ENCODE measurements around the gene KIF16B. TPM values are rescaled to one million over a fixed set of nuclear protein-coding genes. Genes with fewer than 3 reads are reported as not detected.

Gene KIF16B
- total and polyA plus RNA-seq, 2 of the 8 experiments (the other 6 are each of a cell fraction or from before 2014, with no cell fraction given): 3.0 to 9.2 TPM

- Histone ChIP-seq H3K27ac (ENCODE audit: low read depth, low read length) (no peak overlapping the region), H2BK12ac (ENCODE audit: low read depth, low read length) (no peak overlapping the region), H4K5ac (ENCODE audit: insufficient read length, low read depth, low read length) (no peak overlapping the region), H4K20me1 (replicated peaks in 1 of 2; ENCODE audit: control insufficient read depth in 1 of 2, insufficient read depth in 2 of 2, low read length in 2 of 2) (no peaks in the 10 kb centered on the region), H3K4ac (replicated peaks; ENCODE audit: insufficient read length, low read depth, low read length) (no peak overlapping the region), H2BK20ac (ENCODE audit: low read length) (no peak overlapping the region), H3K4me1 (replicated peaks in 1 of 4; ENCODE audit: control insufficient read depth in 3 of 4, insufficient read depth in 4 of 4, low read length in 3 of 4) (no peaks in the 10 kb centered on the region), H2BK120ac (replicated peaks; ENCODE audit: low read depth, low read length) (no peak overlapping the region), H3K4me3 (ENCODE audit: extremely low read depth in 1 of 4, insufficient read depth in 2 of 4, low read depth in 3 of 4, low read length in 4 of 4) (no peak overlapping the region), H2AK5ac (ENCODE audit: low read depth, low read length) (no peak overlapping the region), H3K79me1 (ENCODE audit: low read depth, low read length) (no peaks in the 10 kb centered on the region), H3K27me3 (replicated peaks in 1 of 4; ENCODE audit: control insufficient read depth in 3 of 4, extremely low read depth in 1 of 4, insufficient read depth in 3 of 4, low read length in 3 of 4) (no peaks in the 10 kb centered on the region), H3K23me2 (ENCODE audit: low read depth, low read length) (no peaks in the 10 kb centered on the region), H3K23ac (ENCODE audit: insufficient read length) (no peak overlapping the region), H3K9me3 (ENCODE audit: insufficient read depth in 2 of 2, low read depth in 1 of 2, low read length in 1 of 2) (no peaks in the 10 kb centered on the region), H4K8ac (ENCODE audit: extremely low read depth, insufficient read depth, low read length) (no peak overlapping the region), H4K91ac (replicated peaks; ENCODE audit: insufficient read length, low read length) (no peak overlapping the region), H3K79me2 (ENCODE audit: control insufficient read depth in 1 of 2, insufficient read depth in 2 of 2, low read length in 2 of 2) (no peaks in the 10 kb centered on the region), H3K4me2 (ENCODE audit: insufficient read depth in 1 of 2, low read depth in 2 of 2, low read length in 2 of 2) (no peak overlapping the region), H2BK15ac (ENCODE audit: low read length) (no peak overlapping the region), H3K9ac (replicated peaks in 1 of 4; ENCODE audit: extremely low read depth in 1 of 4, low read depth in 3 of 4, low read length in 3 of 4) (no peak overlapping the region), H2BK5ac (ENCODE audit: low read depth, low read length) (no peak overlapping the region), H3K18ac (ENCODE audit: extremely low read depth, low read length) (no peak overlapping the region), H3K14ac (ENCODE audit: insufficient read length) (no peak overlapping the region), H3K56ac (replicated peaks; ENCODE audit: insufficient read length, low read depth, low read length) (no peak overlapping the region), H3K36me3 (ENCODE audit: control insufficient read depth in 2 of 4, insufficient read depth in 4 of 4, low read length in 3 of 4) (no peaks in the 10 kb centered on the region), H2AFZ (ENCODE audit: low read length) (no peak overlapping the region)
- ChIA-PET CTCF (ENCODE audit: partially characterized antibody) (interaction anchor here (0.9 kb wide), 1 partner anchor 21 kb away, joined by 3 read pairs; no protein-coding TSS in a partner anchor), POLR2A (ENCODE audit: partially characterized antibody) (no interaction called here)
- FAIRE-seq (no peak), DNase-seq (ENCODE audit: low read depth in 1 of 2, low spot score in 2 of 2) (no peak)
- 86% methylated on average over 3 of the region's 3 CpGs; no CpG with 5 or more reads in 1 of the 2 experiments for WGBS, 2 experiments (ENCODE audit: extremely low coverage in 1 of 2, insufficient coverage in 1 of 2, insufficient read length in 1 of 2, insufficient replicate concordance in 2 of 2, low coverage in 1 of 2, low lambda C conversion rate in 2 of 2, missing lambda C conversion rate in 1 of 2)
- TF ChIP-seq TAF7 (optimal IDR thresholded peaks at IDR 0.05; ENCODE audit: borderline replicate concordance, low read depth, low read length) (no peak), ATF3 (IDR thresholded peaks at IDR 0.05; ENCODE audit: insufficient read depth, low read depth, low read length) (no peak), SAP30 (IDR thresholded peaks at IDR 0.05; ENCODE audit: insufficient read depth, insufficient replicate concordance, low read length) (no peak), EGR1 (IDR thresholded peaks at IDR 0.05; ENCODE audit: borderline replicate concordance, low read depth, low read length) (no peak), CTCF (IDR thresholded peaks at IDR 0.05; ENCODE audit: control extremely low read depth in 1 of 3, insufficient read depth in 1 of 3, low read depth in 1 of 3, low read length in 3 of 3) (no peak), GABPA (IDR thresholded peaks at IDR 0.05; ENCODE audit: borderline replicate concordance, insufficient read depth, low read length) (no peak), JUND (IDR thresholded peaks at IDR 0.05; ENCODE audit: low read length) (no peak), E2F6 (IDR thresholded peaks at IDR 0.05) (no peak), RXRA (IDR thresholded peaks at IDR 0.05; ENCODE audit: insufficient read depth, low read depth, low read length) (no peak), SIRT6 (IDR thresholded peaks at IDR 0.05; ENCODE audit: low read length) (no peak)
Measured at GRCh38 chr20:16316513-16316912, 256.7 kb downstream of the KIF16B start.

All from H1 (cell line).